GM12864 (cell line): ENCODE results near the gene AMBP.

Experiments
- DNase-seq: peaks from one replicate; pipeline ENCODE4 v3.0.0-alpha.2; 2011; ENCODE audit warnings: low read depth
- H3K4me3 ChIP-seq: 2 replicates; pipeline ENCODE4 v1.5.1; 2011; ENCODE audit warnings: mild to moderate bottlenecking, low read depth, low read length, control low read depth
- TF ChIP-seq, protein P1 (sequence below): IDR thresholded peaks from 2 replicates; pipeline ENCODE4 v1.5.1; 2011; ENCODE audit warnings: low read depth, mild to moderate bottlenecking, moderate library complexity, low read length, control low read depth, inconsistent platforms; ENCODE audit errors: missing control alignments

Gene AMBP

DNA sequence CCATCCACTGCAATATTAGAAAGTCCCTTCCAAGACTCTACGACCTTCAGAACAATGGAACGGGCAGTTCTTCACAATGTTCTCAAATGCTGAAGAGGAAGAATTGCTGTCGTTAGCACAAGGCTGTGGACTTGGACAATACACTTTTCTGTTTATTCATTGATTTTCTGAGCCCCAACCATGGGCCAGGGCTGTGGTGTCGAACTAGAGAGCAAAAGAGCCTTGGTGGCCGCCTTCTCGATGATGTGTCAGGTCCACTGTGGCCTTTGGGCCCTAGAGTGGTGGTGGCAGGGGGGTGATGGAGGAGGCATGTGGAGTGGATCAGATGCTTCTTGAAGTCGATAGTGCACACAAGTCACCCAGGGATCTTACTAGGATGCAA, 39.5 kb upstream of the AMBP start:
- TF ChIP-seq, protein P1, sequence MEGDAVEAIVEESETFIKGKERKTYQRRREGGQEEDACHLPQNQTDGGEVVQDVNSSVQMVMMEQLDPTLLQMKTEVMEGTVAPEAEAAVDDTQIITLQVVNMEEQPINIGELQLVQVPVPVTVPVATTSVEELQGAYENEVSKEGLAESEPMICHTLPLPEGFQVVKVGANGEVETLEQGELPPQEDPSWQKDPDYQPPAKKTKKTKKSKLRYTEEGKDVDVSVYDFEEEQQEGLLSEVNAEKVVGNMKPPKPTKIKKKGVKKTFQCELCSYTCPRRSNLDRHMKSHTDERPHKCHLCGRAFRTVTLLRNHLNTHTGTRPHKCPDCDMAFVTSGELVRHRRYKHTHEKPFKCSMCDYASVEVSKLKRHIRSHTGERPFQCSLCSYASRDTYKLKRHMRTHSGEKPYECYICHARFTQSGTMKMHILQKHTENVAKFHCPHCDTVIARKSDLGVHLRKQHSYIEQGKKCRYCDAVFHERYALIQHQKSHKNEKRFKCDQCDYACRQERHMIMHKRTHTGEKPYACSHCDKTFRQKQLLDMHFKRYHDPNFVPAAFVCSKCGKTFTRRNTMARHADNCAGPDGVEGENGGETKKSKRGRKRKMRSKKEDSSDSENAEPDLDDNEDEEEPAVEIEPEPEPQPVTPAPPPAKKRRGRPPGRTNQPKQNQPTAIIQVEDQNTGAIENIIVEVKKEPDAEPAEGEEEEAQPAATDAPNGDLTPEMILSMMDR = no peak
- no peak for DNase-seq
- no peak overlapping the region for H3K4me3 ChIP-seq

DNA sequence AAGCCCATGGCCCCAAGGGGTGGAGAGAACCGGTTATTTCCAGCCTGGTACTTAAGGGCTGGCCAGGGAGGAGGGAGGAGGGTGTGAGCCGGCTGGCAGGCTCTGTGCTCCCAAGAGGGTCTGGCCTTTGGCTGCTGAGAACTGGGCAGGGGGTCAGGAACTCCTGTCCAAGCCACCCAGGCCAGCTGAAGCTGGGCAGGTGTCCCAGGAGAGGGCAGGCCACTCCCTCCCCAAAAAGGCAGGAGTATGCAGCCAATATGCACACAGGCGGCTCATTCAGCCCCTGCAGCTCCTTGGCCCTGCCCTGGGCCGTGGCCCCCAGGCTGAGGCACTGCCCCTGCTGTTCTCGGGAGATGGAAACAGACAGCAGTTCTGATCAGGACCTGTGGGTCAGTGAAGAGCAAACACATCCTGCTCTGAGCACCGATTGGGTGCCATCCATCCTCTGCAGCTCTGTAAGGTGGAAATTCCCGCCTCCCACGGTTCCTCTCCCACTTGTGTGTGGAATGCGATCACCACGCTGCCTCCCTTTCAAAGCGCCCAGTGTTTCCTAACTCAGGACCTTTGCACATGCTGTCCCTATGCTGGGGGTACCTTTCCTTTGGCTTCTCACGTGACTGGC, 38.1 kb upstream of the AMBP start:
- TF ChIP-seq, protein P1 = no peak
- DNase-seq = no peak
- no peak overlapping the region for H3K4me3 ChIP-seq

DNA sequence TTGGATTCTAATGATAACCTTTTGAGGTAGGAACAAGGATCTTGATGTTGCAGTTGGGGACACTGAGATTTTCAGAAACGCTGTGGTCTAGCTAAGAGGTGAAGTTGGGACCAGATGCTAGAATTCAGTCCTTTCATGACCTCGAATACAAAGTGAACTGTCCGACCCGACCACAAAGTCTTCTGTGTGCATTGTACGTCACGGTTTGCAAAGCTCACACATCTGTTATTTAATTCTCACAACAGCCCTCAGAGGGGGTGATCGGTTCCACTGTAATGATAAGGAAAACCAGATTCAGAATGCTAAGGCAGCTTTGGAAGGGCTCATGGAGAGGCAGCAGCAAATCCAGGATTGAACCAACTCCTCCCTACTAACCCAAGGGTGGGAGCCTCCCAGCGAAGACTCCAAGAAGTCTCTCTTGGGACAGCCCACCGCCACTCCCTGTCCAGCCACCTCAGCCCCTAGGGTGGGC, 37.6 kb upstream of the AMBP start:
- TF ChIP-seq, protein P1 = no peak
- H3K4me3 ChIP-seq = no peak overlapping the region
- no peak for DNase-seq

DNA sequence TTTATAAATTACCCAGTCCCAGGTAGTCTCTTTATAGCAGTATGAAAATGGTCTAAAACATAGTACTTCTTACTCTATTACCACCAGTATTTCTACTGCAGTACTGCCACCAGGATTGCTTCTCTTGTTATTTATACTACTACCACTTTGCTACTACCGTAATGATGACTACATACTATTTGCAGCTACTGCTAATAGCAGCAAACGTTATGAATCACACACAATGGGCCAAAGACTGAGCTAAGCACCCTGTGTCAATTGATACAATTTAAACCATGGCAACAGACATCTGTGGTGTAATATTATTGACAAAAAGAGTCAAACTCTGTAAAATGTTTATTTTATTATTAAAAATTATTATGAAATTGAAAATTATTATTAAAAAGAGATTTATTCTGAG, 36.3 kb upstream of the AMBP start:
- no peak for DNase-seq
- TF ChIP-seq, protein P1 = no peak
- H3K4me3 ChIP-seq = no peak overlapping the region

DNA sequence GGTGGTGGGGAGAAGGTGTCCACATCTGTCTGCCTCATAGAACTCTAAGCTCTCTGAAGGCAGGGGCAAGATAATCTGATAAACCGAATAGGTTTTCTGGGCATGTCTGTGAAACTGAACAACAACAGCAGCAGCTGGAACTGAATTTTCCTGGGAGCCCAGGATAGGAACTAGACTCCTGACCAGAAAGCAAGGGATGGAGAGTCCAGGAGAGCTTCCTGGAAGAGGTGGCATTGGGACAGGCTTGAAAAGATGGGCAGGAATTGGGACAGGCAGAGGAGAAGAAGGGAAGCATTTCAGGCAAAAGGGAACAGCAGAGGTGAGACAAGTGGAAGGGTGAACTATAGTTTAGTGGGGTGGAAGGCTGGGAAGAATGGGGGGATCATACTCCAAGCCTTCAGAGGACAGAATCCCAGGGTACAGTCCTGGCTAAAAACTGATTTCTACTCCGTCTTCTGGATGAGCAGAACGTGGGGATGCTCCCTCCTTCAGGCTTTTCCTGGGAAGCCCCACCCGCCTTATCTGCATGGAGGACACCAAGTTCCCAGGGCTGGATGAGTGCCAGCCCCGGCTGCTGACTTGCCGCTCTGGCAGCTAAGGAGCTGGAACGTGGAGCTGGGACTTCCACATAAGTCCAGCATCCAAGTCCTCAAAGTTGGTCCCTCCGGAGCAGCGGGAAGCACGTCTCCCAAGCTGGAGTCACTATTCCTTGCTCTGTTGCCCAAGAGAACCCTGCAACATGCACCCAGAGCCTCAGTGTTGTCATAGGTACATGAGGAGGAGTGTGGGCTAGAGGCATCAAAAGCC, 34.9 kb upstream of the AMBP start:
- TF ChIP-seq, protein P1 = no peak
- no peak for DNase-seq
- H3K4me3 ChIP-seq = no peak overlapping the region

DNA sequence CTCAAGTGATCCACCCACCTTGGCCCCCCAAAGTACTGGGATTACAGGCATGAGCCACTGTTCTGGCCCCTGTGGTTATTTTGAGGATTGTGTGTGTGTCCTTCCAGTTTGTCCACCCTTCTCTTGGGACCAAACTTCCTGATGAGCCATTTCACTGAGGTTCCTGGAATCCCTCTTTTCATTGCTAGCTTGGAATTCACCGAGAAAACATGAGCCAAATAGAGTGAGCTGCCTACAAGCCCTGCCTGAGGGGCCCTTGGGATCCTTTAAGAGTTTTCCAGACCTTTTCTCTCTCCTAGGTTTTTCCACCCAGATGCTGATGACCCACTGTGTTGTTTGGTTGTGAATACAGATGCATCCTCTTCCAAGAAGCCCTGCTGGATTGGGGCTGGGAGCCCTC, 34.2 kb upstream of the AMBP start:
- H3K4me3 ChIP-seq = no peak overlapping the region
- no peak for DNase-seq
- TF ChIP-seq, protein P1 = no peak
